HG03108 (cell line): ENCODE results near the gene CP.
"Not testable (repeated sequence)": the region's sequence is repeated elsewhere in the genome, so short reads cannot be mapped to it uniquely, and the experiment has no call there.

Experiments
- ATAC-seq: cut with Tn5 transposase; IDR thresholded peaks from one replicate; pipeline ENCODE4 v1.9.1; 2021; ENCODE audit warnings: moderate library complexity; ENCODE audit not compliant: unreplicated experiment

Gene CP

DNA sequence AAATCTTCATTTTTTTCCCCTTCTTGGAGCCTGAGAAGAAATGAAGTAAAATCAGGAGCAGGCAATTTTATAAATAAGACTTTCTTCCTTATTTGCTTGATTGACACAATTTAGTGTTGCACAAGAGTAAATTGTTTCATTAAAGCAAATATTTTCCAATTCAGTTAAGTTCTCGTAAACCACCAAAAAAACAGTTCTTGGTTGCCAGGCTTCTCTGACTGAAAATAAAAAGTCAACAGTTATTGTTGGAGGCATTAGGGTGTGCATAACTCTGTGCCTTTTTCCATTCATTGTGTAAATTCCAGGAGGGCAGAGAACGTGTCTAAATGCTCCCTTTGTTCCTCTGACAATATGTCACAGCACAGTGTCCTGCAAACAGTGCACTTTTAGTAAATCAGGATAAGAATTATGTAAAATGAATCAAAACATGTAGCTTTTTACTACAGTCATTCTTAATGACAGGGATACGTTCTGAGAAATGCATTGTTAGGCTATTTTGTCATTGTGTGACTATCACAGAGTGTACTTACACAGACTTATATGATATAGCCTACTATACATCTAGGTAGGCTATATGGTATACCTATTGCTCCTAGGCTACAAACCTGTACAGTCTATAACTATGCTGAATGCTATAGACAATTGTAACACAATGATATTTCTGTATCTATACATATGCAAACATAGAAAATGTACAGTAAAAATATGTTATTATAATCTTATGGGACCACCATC, at the start of gene CP:
TSS of gene CP (minus strand) at position 47 of the 735 bp plus-strand sequence. CDS start at position 10, 37 bp downstream.
- ATAC-seq, result no peak

DNA sequence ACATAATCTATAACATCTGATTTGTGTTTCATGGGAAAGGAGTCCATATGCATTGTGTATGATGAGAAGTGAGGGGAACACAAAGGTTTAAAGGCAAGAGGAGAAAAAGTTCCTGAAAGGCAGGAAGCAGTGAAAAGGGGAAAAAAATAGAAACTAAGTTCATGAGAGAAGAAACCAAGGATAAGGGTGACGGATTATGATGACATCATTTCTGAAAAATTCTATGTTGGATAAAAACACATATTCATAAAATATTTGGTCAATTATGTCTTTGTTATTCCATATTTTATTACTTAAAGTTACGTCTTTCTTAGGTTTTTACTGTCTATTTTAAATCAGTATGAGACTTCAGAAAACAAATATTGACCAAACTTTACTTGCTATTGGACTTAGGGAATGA, 48.6 kb upstream of the CP start:
- ATAC-seq, result no peak

DNA sequence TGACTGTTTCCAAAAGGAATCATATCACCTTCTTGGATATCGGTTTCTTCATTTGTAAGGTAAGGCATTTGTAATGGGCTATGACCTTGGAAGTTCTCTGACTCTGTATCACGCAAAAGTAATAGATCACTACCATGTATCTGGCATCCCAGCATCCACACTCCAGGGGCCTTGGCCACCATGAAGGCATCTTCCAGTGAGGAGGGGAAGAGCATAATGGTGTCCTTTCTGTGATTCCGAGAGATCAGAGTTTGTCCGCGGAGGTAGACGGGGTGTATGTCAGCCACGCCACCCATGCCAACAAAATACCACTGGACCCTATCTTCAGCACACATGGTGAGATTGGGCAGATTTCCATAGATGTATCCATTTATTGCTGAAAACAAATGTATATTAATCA, 48.1 kb upstream of the CP start:
- ATAC-seq, result no peak

DNA sequence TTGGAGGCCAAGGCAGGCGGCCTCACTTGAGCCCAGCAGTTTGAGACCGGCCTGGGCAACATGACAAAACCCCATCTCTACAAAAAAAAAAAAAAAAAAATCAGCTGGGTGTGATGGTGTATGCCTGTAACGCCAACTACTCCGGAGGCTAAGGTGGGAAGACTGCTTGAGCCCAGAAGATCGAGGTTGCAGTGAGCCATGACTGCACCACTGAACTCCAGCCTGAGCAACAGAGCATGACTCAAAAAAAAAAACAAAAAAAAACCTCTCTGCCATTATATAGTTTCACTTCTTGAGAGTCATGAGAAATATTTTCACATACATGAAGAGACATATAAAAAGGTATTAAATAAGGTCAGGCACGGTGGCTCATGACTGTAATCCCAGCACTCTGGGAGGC, 45.9 kb upstream of the CP start:
- ATAC-seq, result no peak

DNA sequence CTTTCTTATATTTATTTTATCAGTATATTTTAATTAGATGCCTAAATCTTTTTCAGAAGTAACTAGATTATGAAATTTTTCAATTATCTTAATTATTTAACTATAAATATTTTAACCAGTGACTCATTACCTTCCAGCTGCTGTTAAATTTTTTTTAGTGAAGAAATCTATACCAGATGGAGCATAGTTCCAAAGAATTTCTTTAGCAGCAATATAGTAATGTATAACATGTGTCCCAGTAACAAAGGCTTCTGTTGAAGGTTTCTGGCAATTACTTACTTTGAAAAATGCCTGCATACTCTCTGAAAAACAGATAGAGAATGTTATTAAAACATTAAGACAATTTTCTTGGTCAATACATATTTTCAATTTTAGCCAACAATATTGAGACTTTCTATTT, 45.1 kb upstream of the CP start:
- ATAC-seq, result no peak

DNA sequence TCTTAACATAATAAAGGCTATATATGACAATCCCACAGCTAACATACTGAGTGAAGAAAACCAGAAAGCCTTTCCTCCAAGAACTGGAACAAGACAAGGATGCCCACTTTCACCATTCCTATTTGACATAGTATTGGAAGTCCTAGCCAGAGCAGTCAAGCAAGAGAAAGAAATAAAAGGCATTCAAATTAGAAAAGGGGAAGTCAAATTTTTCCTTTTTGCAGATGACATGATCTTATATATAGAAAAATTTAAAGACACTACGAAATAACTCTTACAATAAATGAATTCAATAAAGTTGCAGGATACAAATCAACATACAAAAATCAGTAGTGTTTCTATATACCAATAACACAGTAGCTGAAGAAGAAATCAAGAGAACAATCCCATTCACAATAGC, 42.2 kb upstream of the CP start:
- ATAC-seq, result no peak

DNA sequence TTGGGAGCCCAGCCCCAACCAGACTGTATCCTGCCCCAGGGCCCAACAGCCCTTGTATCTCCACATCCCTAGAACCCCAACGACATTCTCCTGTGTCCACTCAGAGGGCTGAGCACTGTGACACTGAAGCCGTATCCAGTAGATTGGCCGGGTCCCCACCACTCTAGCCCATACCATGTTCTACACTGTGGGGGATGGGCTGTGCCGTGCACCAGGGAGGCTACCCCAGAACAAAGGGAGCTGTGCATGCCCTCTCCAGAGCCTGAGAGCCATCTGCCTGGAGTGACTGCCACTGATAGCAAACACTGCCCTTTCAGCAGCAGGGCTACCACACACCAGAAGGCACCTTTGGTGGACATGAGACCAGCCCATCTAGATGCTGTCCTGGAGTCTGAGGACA, 37.1 kb upstream of the CP start:
- no peak for ATAC-seq

DNA sequence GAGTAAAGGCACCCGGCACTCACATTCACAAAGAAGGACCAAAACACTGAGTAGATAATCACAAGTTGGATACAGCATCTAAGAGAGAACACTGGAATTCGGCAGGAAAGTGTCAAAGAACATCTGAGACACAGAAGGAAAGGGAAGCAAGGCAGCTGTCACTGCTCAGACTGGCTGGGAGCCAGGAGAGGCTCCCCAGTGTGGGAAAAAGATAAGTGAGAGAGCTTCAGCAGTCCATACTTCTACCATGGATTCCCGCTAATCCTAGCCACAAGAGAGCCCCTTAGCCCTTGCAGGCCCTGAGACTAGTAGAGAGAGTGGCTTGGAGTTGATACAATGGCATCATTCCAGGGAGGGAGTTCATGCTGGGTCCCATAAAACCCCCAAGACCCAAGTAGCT, 36.7 kb upstream of the CP start:
- no peak for ATAC-seq

DNA sequence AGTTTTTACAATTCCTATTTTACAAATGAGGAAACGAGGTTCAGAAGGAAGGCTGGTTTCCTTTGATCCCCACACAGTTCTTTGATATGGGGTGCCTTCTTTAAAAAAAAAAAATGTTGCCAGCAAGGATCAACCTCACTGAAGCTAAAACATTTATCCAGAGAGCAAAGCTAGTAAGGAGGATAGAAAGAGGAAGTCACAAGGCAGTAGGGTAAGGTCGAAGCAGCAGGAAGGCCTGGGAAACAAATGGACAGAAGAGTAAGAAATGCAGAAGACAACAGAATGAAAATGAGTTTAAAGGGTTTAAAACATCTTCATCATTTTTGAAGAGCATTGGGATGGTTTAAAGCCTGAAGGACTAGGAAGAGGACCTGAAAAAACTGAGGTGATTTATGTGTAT, 30.6 kb upstream of the CP start:
- no peak for ATAC-seq

DNA sequence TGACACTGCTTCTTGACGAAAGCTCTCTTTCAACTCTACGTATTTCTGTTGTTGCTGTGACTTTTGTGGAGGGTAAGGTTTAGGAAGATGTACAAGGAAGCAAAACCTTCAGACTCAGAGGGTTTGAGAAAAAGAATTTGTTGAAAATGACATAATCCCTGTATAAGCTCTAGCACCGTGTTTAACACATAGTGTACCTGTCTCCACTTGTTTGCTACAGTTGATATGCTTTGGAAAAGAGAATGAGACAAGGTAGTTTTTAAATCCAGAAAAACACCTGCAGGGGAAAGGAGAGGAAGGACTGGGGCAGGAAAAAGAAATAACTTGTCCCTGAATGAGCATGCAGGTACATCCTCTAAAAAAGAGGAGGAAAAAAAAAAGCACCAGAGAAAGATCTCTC, 29.6 kb upstream of the CP start:
- no peak for ATAC-seq

DNA sequence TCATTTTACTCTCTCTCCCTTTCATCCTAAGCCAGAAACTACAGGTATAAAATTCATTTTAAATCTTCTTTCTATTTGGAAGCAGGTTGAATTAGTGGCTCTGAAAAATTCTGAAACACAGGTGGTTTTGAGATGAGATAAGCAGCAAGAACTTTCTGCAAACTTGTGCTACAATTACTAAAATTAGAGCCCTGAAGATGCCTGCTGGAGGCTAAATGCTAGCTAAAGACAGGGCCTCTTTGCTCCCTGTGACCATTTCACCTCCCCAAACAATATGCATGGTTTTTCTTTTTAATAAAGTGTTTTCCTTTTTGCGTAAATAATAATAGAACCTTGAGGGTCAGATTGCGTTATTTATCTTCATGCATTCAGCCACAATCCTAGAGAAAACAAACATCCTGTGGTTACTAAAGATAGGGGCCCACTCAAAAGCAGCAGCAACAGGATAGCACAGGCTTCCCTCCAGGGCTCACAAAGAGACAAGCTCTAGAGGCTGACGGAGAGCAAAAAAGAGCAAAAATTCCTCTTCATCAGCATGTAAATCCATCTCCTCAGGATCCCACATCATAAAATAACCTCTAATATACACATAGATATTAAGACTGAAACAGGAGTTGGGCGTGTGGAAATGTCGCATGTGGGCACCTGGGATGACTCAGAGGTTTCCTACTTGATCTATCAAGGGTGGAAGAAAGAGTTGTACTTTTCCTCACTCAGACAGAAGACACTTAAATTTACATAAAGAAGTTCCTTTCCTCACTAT, 26.5 kb upstream of the CP start:
- ATAC-seq, result peak; percentile 54

DNA sequence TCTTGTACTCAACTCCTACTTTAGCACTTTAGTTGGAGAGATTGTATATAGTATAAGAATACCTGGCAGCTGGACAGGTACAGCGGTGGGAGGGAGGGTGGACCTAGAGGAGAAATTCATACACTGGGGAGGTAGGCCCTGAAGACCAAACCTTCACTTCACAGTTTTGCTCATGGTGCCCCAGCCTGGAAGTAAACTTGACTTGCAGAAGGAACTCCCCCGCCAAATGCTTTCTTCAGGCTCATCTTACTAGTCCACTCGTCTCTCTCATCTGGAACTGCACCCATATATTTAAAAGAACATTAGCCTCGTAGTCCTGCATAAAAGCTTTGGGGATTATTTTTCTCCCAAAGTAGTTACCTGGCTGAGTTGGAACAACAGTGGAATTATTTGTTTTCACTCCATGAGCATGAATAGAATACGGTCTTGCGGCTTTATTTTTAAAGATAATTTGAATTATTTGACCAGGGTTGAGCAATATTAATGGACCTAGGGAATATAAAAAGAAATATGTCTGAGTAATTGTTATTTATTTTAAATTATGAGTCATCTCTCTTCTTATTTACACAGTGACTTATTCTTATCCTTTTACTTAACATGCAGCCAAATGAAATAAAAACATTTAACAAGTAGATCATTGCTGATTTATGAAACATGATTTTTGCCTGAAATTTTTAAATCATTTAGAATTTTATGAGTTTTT, 25.5 kb upstream of the CP start:
- no peak for ATAC-seq

DNA sequence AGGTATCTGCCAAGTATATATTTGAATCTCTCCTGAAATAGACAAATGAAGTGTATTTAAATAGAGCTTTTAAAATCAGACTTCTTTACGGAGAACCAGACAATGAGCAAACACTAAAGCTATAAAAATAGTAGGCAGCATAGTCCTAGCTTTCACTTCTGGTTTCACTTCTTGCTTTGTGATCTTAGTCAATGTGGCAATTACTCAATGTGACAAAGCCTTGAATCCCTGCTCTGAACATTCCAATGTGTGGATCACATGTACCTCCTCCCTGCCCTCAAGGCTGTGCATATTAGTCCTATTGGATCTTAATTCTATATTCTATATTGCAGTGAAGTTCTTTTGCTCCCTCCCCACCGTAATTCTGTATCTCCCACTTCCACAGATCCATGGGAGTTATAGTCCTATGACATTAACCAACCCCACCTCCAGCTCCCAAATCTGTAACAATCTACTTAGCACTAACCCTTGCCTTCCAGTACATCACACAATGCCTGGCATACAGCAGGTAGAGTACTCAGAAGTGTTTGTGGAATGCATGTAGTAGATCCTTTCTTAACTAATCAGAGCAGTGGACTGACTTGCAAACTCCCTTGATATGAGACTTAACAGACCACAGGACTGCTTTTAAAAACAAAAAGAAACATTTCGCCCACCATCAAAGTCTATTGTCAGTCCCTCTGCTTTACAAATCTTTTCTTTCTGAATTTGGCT, 24.3 kb upstream of the CP start:
- peak; percentile 71 for ATAC-seq

DNA sequence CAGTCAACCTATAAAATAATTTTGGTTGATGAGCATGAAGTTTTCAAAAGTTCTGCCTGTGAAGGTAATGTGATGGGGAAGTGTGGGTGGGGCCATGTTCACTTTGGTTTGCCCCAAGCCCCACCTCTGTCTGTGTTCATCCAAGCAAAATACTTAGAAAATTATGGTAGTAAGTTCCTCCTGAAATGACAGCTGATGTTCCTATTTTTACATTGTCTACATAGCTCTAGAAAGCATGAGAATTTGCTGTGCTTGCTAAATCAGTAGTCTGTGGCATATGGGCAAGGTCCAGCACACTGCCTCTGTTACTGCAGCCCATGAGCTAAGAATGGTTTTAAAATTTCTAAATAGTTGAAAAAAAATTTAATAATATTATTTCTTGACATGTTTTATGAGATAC, 21.9 kb upstream of the CP start:
- ATAC-seq, result no peak

DNA sequence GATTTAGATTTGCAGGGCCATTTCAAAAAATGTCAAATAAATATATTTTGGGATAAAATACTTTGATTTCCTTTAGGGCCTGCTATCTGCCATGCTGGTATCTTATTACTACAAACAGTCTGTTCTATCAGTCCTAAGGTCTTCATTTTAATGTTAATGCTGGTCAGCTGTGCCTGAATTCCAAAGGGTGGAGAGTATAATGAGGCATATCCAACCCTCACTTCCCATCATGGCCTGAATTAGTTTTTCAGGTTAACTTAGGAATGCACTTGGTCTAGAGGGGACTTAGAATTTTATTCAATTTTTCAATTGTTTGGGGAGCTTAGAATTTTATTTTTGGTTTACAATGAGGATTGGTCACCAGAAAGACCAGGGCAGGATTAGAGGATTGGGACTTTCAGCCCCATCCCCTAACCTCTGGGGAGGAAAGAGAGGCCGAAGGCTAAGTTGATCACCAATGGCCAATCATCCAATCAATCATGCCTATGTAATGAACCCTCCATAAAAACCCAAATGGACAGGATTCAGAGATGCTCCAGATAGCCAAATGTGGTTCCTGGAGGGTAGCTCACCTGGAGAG, 17.8 kb upstream of the CP start:
- no peak for ATAC-seq

DNA sequence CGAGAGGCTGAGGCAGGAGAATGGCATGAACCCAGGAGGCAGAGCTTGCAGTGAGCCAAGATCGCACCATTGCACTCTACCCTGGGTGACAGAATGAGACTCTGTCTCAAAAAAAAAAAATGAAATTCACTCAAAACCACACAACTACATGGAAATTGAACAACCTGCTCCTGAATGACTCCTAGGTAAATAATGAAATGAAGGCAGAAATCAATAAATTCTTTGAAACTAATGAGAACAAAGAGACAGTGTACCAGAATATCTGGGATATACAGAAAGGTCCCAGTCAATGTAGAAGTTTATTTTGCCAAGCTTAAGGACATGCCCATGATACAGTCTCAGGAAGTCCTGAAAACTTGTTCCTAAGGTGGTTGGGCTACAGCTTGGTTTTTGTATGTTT, 16.6 kb upstream of the CP start:
- not testable (repeated sequence) for ATAC-seq

DNA sequence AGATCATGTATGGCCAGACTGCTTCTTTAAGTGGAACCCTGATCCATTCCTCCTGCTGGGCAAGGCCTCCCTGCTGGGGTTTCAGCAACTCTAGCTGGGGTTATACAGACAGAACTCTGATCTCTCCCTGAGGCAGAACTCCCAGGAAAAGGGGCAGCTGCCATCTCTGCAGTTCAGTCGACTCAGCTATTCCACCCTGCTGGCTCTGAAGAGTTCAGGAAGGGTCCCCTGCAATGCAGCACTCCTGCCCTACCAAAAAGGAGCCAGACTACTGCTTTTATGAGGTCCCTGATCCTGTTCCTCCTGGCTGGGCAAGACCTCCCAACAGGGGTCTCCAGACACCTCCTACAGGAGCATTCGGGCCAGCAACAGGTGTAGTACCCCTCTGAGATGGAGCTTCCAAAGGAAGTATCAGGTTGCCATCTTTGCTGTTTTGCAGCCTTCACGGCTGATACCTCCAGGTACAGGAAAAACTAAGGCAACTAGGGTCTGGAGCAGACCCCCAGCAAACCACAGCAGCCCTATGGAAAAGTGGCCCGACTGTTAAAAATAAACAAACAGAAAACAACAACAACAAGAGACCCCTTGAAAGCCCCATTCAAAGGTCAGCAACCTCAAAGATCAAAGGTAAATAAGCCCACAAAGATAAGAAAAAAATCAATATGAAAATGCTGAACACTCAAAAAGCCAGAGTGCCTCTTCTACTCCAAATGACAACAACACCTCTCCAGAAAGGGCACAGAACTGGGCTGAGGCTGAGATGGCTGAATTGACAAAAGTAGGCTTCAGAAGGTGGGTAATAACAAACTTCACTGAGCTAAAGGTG, 14.2 kb upstream of the CP start:
- ATAC-seq, result no peak

DNA sequence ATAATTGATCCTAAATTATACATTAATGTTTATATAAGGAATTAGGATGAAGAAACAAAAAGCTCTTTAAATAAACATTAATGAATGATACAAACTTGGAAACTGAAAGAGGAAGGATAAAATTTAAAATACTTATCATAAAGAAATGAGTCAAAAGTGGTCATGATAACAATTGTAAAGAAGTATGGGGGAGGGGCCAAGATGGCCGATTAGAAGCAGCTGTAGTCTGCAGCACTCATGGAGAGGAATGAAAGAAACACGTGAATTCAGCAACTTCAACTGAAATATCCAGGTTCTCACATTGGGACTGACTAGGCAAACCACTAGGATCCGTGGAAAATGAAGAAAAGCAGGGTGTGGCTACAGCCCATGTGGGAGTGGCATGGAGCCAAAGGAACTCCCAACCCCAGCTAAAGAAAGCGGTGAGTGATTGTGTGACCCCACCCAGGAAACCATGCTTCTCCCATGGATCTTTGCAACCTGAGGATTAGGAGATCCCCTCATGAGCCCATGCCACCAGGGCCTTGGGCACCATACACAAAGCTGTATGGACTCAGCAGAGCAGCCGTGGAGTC, 13.1 kb upstream of the CP start:
- no peak for ATAC-seq

DNA sequence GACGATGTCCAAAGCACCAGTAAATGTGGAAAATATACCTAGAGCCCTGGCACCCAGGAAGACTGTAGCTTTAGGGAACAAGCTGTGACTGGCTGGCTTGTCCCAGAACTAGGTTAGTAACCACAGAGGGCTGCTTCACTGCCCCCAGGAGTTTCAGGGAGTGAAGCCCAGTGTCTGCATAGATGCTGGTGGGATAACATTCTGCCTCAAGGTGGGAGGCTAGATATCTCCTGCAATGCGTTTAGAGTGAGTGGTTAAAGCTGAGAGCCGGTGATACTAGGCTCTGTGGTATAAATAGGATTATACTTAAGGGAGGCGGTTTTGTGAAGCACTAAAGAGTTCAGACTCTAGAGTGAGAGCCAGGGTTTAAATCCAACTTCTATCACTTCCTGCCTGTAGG, 11.7 kb upstream of the CP start:
- no peak for ATAC-seq

DNA sequence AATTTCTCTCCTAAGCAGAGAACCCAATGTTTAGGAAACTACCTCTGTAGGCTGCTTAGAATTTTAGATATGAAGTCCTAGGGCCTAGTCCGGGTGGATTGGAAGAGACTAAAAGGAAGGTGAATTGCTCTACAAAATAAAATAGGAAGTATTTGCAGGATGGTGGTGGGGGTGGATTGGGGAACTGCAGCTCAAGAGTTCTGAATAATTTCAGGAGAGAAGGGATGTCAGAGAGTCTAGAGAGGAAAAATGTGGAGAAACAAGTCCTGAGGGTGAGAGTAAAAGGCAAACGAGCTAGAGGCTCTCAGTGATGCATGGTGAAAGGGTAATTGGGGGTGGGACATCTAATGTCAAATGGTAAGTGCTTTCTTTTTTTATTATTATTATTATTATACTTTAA, 10.2 kb upstream of the CP start:
- no peak for ATAC-seq
